OCI-LY1 (cell line): Measurements from ENCODE around the gene ACBD7.

Experiments
- EZH2 ChIP-seq: fragments of 200-600 bp; sonication (generic), shearing (Covaris generic); IDR thresholded peaks from 2 replicates; pipeline ENCODE4 v1.8.0; 2017; ENCODE audit warnings: borderline replicate concordance, mixed run types, mild to moderate bottlenecking, antibody characterized with exemption, low read length, moderate library complexity, mixed read lengths
- TF ChIP-seq, protein P1 (sequence below): fragments of 200-600 bp; sonication (generic), shearing (Covaris generic); IDR thresholded peaks from 2 replicates; pipeline ENCODE4 v1.5.1; 2017; ENCODE audit warnings: mild to moderate bottlenecking, antibody characterized with exemption, low read length, moderate library complexity, mixed read lengths

DNA sequence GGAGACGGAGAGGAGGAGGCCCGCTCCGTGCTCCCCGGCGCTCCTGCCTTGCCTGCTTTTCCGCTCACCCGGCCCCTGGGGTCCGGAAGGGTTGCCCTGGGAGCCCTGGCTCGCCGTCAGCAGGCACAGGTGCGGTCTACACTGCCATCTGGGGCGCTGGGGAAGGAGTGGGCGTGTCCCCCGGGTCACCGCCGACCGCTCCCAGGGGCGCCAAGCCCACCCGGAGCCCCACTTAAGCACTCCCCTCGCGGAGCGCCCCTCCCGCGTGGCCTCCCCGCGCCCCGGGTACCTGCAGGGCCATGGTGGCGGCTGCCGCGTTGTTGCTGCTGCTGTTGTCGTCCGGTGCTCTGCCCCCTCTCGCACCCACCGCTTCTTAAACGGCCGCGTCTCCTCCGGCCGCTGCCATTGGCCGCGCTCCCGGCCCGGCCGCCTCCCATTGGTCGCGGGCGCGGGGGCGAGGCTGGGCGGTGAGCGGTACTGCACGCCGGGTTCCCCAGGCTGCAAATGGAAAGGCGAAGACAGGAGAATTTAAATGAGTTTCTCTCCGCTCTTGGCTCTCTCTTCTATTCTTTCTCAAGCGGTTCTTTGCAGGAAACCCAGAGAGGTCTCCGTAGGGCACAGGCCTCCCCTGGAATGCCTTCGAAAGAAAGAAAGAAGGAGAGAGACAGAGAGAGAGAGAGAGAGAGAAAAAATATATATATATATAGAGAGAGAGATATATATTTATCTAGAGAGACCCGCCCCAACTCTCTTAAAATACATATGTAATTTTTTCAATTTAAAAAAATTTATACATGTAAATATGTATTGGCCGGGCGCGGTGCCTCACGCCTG, at the start of gene ACBD7:
- TF ChIP-seq, protein P1, sequence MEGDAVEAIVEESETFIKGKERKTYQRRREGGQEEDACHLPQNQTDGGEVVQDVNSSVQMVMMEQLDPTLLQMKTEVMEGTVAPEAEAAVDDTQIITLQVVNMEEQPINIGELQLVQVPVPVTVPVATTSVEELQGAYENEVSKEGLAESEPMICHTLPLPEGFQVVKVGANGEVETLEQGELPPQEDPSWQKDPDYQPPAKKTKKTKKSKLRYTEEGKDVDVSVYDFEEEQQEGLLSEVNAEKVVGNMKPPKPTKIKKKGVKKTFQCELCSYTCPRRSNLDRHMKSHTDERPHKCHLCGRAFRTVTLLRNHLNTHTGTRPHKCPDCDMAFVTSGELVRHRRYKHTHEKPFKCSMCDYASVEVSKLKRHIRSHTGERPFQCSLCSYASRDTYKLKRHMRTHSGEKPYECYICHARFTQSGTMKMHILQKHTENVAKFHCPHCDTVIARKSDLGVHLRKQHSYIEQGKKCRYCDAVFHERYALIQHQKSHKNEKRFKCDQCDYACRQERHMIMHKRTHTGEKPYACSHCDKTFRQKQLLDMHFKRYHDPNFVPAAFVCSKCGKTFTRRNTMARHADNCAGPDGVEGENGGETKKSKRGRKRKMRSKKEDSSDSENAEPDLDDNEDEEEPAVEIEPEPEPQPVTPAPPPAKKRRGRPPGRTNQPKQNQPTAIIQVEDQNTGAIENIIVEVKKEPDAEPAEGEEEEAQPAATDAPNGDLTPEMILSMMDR, result no peak
- TF ChIP-seq EZH2, result no peak
